ENCODE data around the gene SPINK5.

Gene SPINK5

GRCh38 chr5:148107608-148108007 is 43.8 kb downstream of the SPINK5 start:
- H3K79me2 ChIP-seq: no peaks in the 10 kb centered on the region

GRCh38 chr5:148113243-148113642 is 49.5 kb downstream of the SPINK5 start:
- TF ChIP-seq CTCF (IDR thresholded peaks at IDR 0.05): no peak
- Histone ChIP-seq H2AFZ (no peak overlapping the region), H3K4me3 (ENCODE audit: low read depth, low read length) (no peak overlapping the region), H3K27me3 (ENCODE audit: control insufficient read depth, insufficient read depth, low read length) (no peaks in the 10 kb centered on the region), H3K9me3 (ENCODE audit: control insufficient read depth, low read length) (no peaks in the 10 kb centered on the region), H3K4me1 (no peaks in the 10 kb centered on the region), H3K9ac (no peak overlapping the region), H3K79me2 (no peaks in the 10 kb centered on the region), H3K27ac (no peak overlapping the region), H3K36me3 (ENCODE audit: control insufficient read depth, insufficient read depth, low read length) (no peaks in the 10 kb centered on the region), H3K4me2 (ENCODE audit: low read length) (no peak overlapping the region)

More at GRCh38 chr5:148107608-148108007, 43.8 kb downstream of the SPINK5 start:
- Histone ChIP-seq H3K9me3 (ENCODE audit: control insufficient read depth, low read length) (no peaks in the 10 kb centered on the region), H3K27me3 (ENCODE audit: control insufficient read depth, insufficient read depth, low read length) (no peaks in the 10 kb centered on the region), H3K4me1 (no peaks in the 10 kb centered on the region), H3K9ac (no peak overlapping the region), H3K4me3 (ENCODE audit: low read depth, low read length) (no peak overlapping the region), H2AFZ (no peak overlapping the region), H3K4me2 (ENCODE audit: low read length) (no peak overlapping the region), H3K27ac (no peak overlapping the region), H3K36me3 (ENCODE audit: control insufficient read depth, insufficient read depth, low read length) (no peaks in the 10 kb centered on the region)
- no peak for TF ChIP-seq CTCF (IDR thresholded peaks at IDR 0.05)

- Histone ChIP-seq H3K36me3 (ENCODE audit: control insufficient read depth, insufficient read depth, low read length) (no peaks in the 10 kb centered on the region), H3K27ac (no peak overlapping the region), H3K4me1 (no peaks in the 10 kb centered on the region), H3K9ac (no peak overlapping the region), H3K79me2 (no peaks in the 10 kb centered on the region), H3K4me2 (ENCODE audit: low read length) (no peak overlapping the region), H2AFZ (no peak overlapping the region), H3K9me3 (ENCODE audit: control insufficient read depth, low read length) (no peaks in the 10 kb centered on the region), H3K4me3 (ENCODE audit: low read depth, low read length) (no peak overlapping the region), H3K27me3 (ENCODE audit: control insufficient read depth, insufficient read depth, low read length) (no peaks in the 10 kb centered on the region)
- TF ChIP-seq CTCF (IDR thresholded peaks at IDR 0.05): no peak
Observed at GRCh38 chr5:148120317-148120716, 56.5 kb downstream of the SPINK5 start.

- no peak overlapping the region for H3K27ac ChIP-seq
- H3K79me2 ChIP-seq: no peaks in the 10 kb centered on the region
- no peak overlapping the region for H3K9ac ChIP-seq
- no peaks in the 10 kb centered on the region for H3K4me1 ChIP-seq
- H3K36me3 ChIP-seq (ENCODE audit: control insufficient read depth, insufficient read depth, low read length): no peaks in the 10 kb centered on the region
- no peaks in the 10 kb centered on the region for H3K27me3 ChIP-seq (ENCODE audit: control insufficient read depth, insufficient read depth, low read length)
- H3K4me2 ChIP-seq (ENCODE audit: low read length): no peak overlapping the region
- no peak for TF ChIP-seq CTCF (IDR thresholded peaks at IDR 0.05)
- H3K4me3 ChIP-seq (ENCODE audit: low read depth, low read length): no peak overlapping the region
- H3K9me3 ChIP-seq (ENCODE audit: control insufficient read depth, low read length): no peaks in the 10 kb centered on the region
- H2AFZ ChIP-seq: no peak overlapping the region
Observed at GRCh38 chr5:148125641-148126040, 61.9 kb downstream of the SPINK5 start.

All from parathyroid adenoma (tissue), 2 donors.